Mucosa of descending colon (tissue), 3 donors: ENCODE results near the gene PGGT1B. TPM values are rescaled to one million over a fixed set of nuclear protein-coding genes. Genes with fewer than 3 reads are reported as not detected.

ENCODE experiments used
- ATAC-seq: fragments of 200-7000 bp; cut with Tn5 transposase; one replicate; pipeline ENCODE4 v1.9.1; 2020; ENCODE audit warnings: mild to moderate bottlenecking, moderate library complexity
- DNase-seq, 3 donors: peaks; one replicate each; pipeline ENCODE4 v3.0.0-alpha.2; 2020
- H3K36me3 ChIP-seq: fragments of 200-600 bp; one replicate; pipeline ENCODE4 v1.8.0; 2021; ENCODE audit warnings: low read depth, mild to moderate bottlenecking
- H3K4me1 ChIP-seq: fragments of 200-600 bp; one replicate; pipeline ENCODE4 v1.8.0; 2021; ENCODE audit warnings: low read depth, mild to moderate bottlenecking
- H3K4me3 ChIP-seq: fragments of 200-600 bp; one replicate; pipeline ENCODE4 v1.8.0; 2021; ENCODE audit warnings: mild to moderate bottlenecking
- H3K9me3 ChIP-seq: fragments of 200-600 bp; one replicate; pipeline ENCODE4 v1.8.0; 2021; ENCODE audit warnings: mild to moderate bottlenecking
- intact Hi-C, 2 donors: fragments of 100-400 bp; cut with DNase I in 1 of 2; cut with micrococcal nuclease in 1 of 2; formaldehyde crosslinking; loops; one replicate each; pipeline versions ENCODE4 v1.11.0 to v1.11.1; 2022; cut with DNase I, micrococcal nuclease
- total RNA-seq, 3 donors: library from RNA; stranded (reverse); fragmentation: NEBNext Ultra II Directional in 2 of 3; extraction: Animal tissue kit (Norgen Biotek cat#: 25700) in 2 of 3; gene quantifications; one replicate each; pipeline versions ENCODE4 v1.2.1 to v1.2.4, GENCODE V29; 2021 to 2023
- TF ChIP-seq, protein P1 (sequence below): fragments of 200-600 bp; IDR thresholded peaks from one replicate; pipeline ENCODE4 v1.8.0; 2022; ENCODE audit warnings: antibody characterized with exemption, mild to moderate bottlenecking
- donor health status: DM: no; HTN: no; CAD: no; lungs with moderate emphysema.
- donor health status: DM: no; HTN: no; CAD: no.
- donor health status: DM: no; HTN: yes; CAD: no.

Gene PGGT1B
- total RNA-seq, 3 donors from 2014 or later = 62.1 to 75.8 (median 72.6) TPM

DNA sequence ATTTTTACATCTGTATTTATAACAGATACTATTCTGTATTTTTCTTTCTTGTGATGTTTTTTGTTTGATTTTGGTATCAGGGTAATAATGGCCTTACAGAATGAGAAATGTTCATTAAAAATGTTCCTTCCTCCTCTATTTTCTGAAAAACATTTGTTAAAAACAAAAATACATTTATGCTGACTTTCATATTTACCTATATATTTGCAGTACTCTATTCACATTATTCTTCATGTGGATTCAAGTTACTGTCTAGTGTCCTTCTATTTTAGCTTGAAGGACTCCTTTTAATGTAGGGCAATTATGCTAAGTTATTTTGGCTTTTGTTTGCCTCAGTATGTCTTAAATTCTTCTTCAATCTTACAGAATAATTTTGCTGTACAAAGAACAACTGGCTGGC is 28.7 kb upstream of the PGGT1B start:
- Histone ChIP-seq H3K9me3 (no peaks in the 10 kb centered on the region), H3K4me3 (no peak overlapping the region), H3K4me1 (peaks cover 6% of the 10 kb centered on the region), H3K36me3 (no peaks in the 10 kb centered on the region)
- DNase-seq (no peak), ATAC-seq (no peak)
- intact Hi-C loops = no loop called here
- TF ChIP-seq, protein P1, sequence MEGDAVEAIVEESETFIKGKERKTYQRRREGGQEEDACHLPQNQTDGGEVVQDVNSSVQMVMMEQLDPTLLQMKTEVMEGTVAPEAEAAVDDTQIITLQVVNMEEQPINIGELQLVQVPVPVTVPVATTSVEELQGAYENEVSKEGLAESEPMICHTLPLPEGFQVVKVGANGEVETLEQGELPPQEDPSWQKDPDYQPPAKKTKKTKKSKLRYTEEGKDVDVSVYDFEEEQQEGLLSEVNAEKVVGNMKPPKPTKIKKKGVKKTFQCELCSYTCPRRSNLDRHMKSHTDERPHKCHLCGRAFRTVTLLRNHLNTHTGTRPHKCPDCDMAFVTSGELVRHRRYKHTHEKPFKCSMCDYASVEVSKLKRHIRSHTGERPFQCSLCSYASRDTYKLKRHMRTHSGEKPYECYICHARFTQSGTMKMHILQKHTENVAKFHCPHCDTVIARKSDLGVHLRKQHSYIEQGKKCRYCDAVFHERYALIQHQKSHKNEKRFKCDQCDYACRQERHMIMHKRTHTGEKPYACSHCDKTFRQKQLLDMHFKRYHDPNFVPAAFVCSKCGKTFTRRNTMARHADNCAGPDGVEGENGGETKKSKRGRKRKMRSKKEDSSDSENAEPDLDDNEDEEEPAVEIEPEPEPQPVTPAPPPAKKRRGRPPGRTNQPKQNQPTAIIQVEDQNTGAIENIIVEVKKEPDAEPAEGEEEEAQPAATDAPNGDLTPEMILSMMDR = no peak

- H3K9me3 ChIP-seq = no peaks in the 10 kb centered on the region
- intact Hi-C loops = no loop called here
- H3K4me3 ChIP-seq = no peak overlapping the region
- TF ChIP-seq, protein P1 = no peak
- no peaks in the 10 kb centered on the region for H3K36me3 ChIP-seq
- no peak for DNase-seq
- peak; percentile 16 for ATAC-seq
- no peaks in the 10 kb centered on the region for H3K4me1 ChIP-seq
These were observed 26.4 kb upstream of the PGGT1B start for GRCh38 chr5:115289104-115289503.

GRCh38 chr5:115284021-115284420 is 21.3 kb upstream of the PGGT1B start:
- no peak for DNase-seq
- TF ChIP-seq, protein P1 = no peak
- Histone ChIP-seq H3K4me3 (no peak overlapping the region), H3K36me3 (no peaks in the 10 kb centered on the region), H3K9me3 (no peaks in the 10 kb centered on the region), H3K4me1 (no peaks in the 10 kb centered on the region)
- ATAC-seq = no peak
- intact Hi-C loops = no loop called here

DNA sequence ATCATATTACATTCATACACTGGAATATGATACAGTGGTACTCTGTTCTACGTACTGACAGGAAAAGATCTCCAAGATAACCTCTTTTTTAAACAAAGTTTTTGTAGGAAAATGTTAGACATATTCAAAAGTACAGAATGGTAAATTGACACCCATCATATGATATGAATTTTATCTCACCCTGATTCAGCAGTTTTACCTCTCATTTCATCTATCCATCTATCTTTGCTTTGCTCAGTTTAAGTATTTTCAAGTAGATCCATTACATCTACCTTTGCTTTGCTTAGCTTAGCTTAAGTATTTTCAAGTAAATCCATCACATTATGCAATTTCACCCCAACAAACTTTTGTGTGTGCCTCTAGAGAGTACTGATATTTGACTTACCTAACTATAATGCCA is 19.5 kb upstream of the PGGT1B start:
- no peak for ATAC-seq
- intact Hi-C loops = no loop called here
- no peaks in the 10 kb centered on the region for H3K36me3 ChIP-seq
- DNase-seq = no peak
- H3K9me3 ChIP-seq = no peaks in the 10 kb centered on the region
- no peaks in the 10 kb centered on the region for H3K4me1 ChIP-seq
- TF ChIP-seq, protein P1 = no peak
- H3K4me3 ChIP-seq = no peak overlapping the region

GRCh38 chr5:115274584-115274983 is 11.9 kb upstream of the PGGT1B start:
- no peak for DNase-seq
- intact Hi-C loops = no loop called here
- H3K9me3 ChIP-seq = no peaks in the 10 kb centered on the region
- H3K4me1 ChIP-seq = peaks cover 16% of the 10 kb centered on the region
- H3K4me3 ChIP-seq = no peak overlapping the region
- TF ChIP-seq, protein P1 = no peak
- no peak for ATAC-seq
- no peaks in the 10 kb centered on the region for H3K36me3 ChIP-seq

GRCh38 chr5:115272297-115272958 is 9.8 kb upstream of the PGGT1B start:
- Histone ChIP-seq H3K4me1 (peaks cover 16% of the 10 kb centered on the region), H3K9me3 (no peaks in the 10 kb centered on the region), H3K4me3 (no peak overlapping the region), H3K36me3 (no peaks in the 10 kb centered on the region)
- intact Hi-C loops = no loop called here
- ATAC-seq = peak; percentile 96
- no peak for DNase-seq
- TF ChIP-seq, protein P1 = no peak
